BJ (cell line): ENCODE data around the gene GPC6. TPM values are rescaled to one million over a fixed set of nuclear protein-coding genes. Genes with fewer than 3 reads are reported as not detected.

Source experiments
- CTCF ChIA-PET: fragments of 350-600 bp; formaldehyde crosslinking; extraction: SDS; loops from one replicate; lab custom pipeline; 2021; ENCODE audit warnings: antibody characterized with exemption, inconsistent platforms; lab: Yijun Ruan, JAX
- POLR2A ChIA-PET: fragments of 300-600 bp; sonication (Branson Sonifier 250); formaldehyde crosslinking; extraction: SDS; loops from one replicate; lab custom pipeline; 2021; ENCODE audit warnings: antibody characterized with exemption; lab: Charles Lee
- DNase-seq: peaks from one replicate; pipeline ENCODE4 v3.0.0-alpha.2; 2011; ENCODE audit warnings: low read depth
- H3K27me3 ChIP-seq: 2 replicates; pipeline ENCODE4 v1.6.0; 2011; ENCODE audit warnings: low read length; ENCODE audit not compliant: control insufficient read depth, insufficient read depth
- H3K36me3 ChIP-seq: 2 replicates; pipeline ENCODE4 v1.5.1; 2011; ENCODE audit warnings: low read length; ENCODE audit not compliant: control insufficient read depth, insufficient read depth
- H3K4me3 ChIP-seq: 2 replicates; pipeline ENCODE4 v1.5.1; 2011; ENCODE audit warnings: low read depth, mild to moderate bottlenecking, control low read depth, low read length
- CTCF ChIP-seq: IDR thresholded peaks from 2 replicates; pipeline ENCODE4 v1.5.1; 2011; ENCODE audit warnings: low read depth, mild to moderate bottlenecking, control low read depth, inconsistent platforms, low read length, moderate library complexity; ENCODE audit not compliant: insufficient read depth
- polyA plus RNA-seq: library from polyadenylated mRNA; depleted of rRNA; stranded (reverse); fragments of >200 nt; gene quantifications from 2 replicates; pipeline ENCODE4 v1.2.3, GENCODE V29; 2011

The GPC6 gene
- polyA plus RNA-seq, 1 experiment = 23.0 TPM

GRCh38 chr13:93270769-93271742 lies 44.4 kb downstream of the GPC6 start:
- H3K27me3 ChIP-seq = no peaks in the 10 kb centered on the region
- H3K36me3 ChIP-seq = no peaks in the 10 kb centered on the region
- ChIA-PET CTCF (no interaction called here), POLR2A (no interaction called here)
- no peak for TF ChIP-seq CTCF
- no peak for DNase-seq
- no peak overlapping the region for H3K4me3 ChIP-seq

GRCh38 chr13:93279982-93280381 lies 53.4 kb downstream of the GPC6 start:
- Histone ChIP-seq H3K36me3 (no peaks in the 10 kb centered on the region), H3K27me3 (no peaks in the 10 kb centered on the region), H3K4me3 (no peak overlapping the region)
- no peak for TF ChIP-seq CTCF
- DNase-seq = no peak
- ChIA-PET CTCF (no interaction called here), POLR2A (no interaction called here)

GRCh38 chr13:93280688-93281087 lies 54.1 kb downstream of the GPC6 start:
- Histone ChIP-seq H3K36me3 (no peaks in the 10 kb centered on the region), H3K27me3 (no peaks in the 10 kb centered on the region), H3K4me3 (no peak overlapping the region)
- DNase-seq = no peak
- ChIA-PET POLR2A (no interaction called here), CTCF (no interaction called here)
- no peak for TF ChIP-seq CTCF

- no peaks in the 10 kb centered on the region for H3K27me3 ChIP-seq
Measured at GRCh38 chr13:93283255-93283654, 56.6 kb downstream of the GPC6 start.

More at GRCh38 chr13:93283255-93283654, 56.6 kb downstream of the GPC6 start:
- ChIA-PET POLR2A (no interaction called here), CTCF (interaction anchor here (1.5 kb wide), 1 partner anchor 10 kb away, joined by 4 read pairs; no protein-coding TSS in a partner anchor)
- DNase-seq = no peak
- H3K4me3 ChIP-seq = no peak overlapping the region
- no peak for TF ChIP-seq CTCF
- H3K36me3 ChIP-seq = no peaks in the 10 kb centered on the region
